Activated T-cell treated with anti-CD3 and anti-CD28 coated beads, Interleukin-2, amount 50 U/mL, for 4 hours (primary cell): ENCODE measurements around the gene TREML2. TPM values are rescaled to one million over a fixed set of nuclear protein-coding genes. Genes with fewer than 3 reads are reported as not detected.

Experiments
- ATAC-seq, 2 donors: fragments of 200-7000 bp; cut with Tn5 transposase; one replicate each; pipeline ENCODE4 v1.10.0; 2021
- DNase-seq: peaks from one replicate; pipeline ENCODE4 v3.0.0-alpha.2; 2020
- H3K27me3 Mint-ChIP-seq: one replicate; pipeline ENCODE4 v1.8.0; 2021; ENCODE audit warnings: low read depth, mixed read lengths
- H3K36me3 Mint-ChIP-seq: one replicate; pipeline ENCODE4 v1.8.0; 2022; ENCODE audit warnings: mixed read lengths; ENCODE audit not compliant: insufficient read depth
- H3K4me1 Mint-ChIP-seq: one replicate; pipeline ENCODE4 v1.8.0; 2021; ENCODE audit warnings: low read depth, mixed read lengths
- H3K4me3 Mint-ChIP-seq: one replicate; pipeline ENCODE4 v1.8.0; 2021; ENCODE audit warnings: mild to moderate bottlenecking, moderate library complexity, mixed read lengths
- H3K9me3 Mint-ChIP-seq: one replicate; pipeline ENCODE4 v1.8.0; 2021; ENCODE audit warnings: mixed read lengths
- total RNA-seq, 3 donors: library from RNA; stranded (reverse); gene quantifications; one replicate each; pipeline ENCODE4 v1.2.1, GENCODE V29; 2021

The TREML2 gene
- total RNA-seq, 3 donors from 2014 or later = 0.82 to 1.9 (median 0.91) TPM

- H3K4me1 Mint-ChIP-seq = no peaks in the 10 kb centered on the region
These were observed 44.2 kb downstream of the TREML2 start for GRCh38 chr6:41156771-41157170.

GRCh38 chr6:41156001-41156400 is 44.9 kb downstream of the TREML2 start:
- Mint-ChIP-seq H3K4me1 (no peaks in the 10 kb centered on the region), H3K27me3 (no peaks in the 10 kb centered on the region), H3K36me3 (peaks cover 3% of the 10 kb centered on the region), H3K4me3 (no peak overlapping the region), H3K9me3 (no peaks in the 10 kb centered on the region)
- no peak for ATAC-seq
- no peak for DNase-seq

More at GRCh38 chr6:41156771-41157170, 44.2 kb downstream of the TREML2 start:
- Mint-ChIP-seq H3K4me3 (no peak overlapping the region), H3K9me3 (no peaks in the 10 kb centered on the region), H3K27me3 (no peaks in the 10 kb centered on the region), H3K36me3 (no peaks in the 10 kb centered on the region)
- no peak for DNase-seq
- ATAC-seq = no peak

GRCh38 chr6:41155132-41155805 is 45.7 kb downstream of the TREML2 start:
- Mint-ChIP-seq H3K4me3 (no peak overlapping the region), H3K36me3 (peaks cover 4% of the 10 kb centered on the region), H3K27me3 (no peaks in the 10 kb centered on the region), H3K9me3 (no peaks in the 10 kb centered on the region), H3K4me1 (no peaks in the 10 kb centered on the region)
- DNase-seq (no peak), ATAC-seq (no peak)

- ATAC-seq (no peak), DNase-seq (no peak)
- Mint-ChIP-seq H3K4me1 (no peaks in the 10 kb centered on the region), H3K9me3 (no peaks in the 10 kb centered on the region), H3K36me3 (peaks cover 4% of the 10 kb centered on the region), H3K27me3 (no peaks in the 10 kb centered on the region), H3K4me3 (no peak within 1 kb of the TSS)
These were observed 46.8 kb downstream of the TREML2 start, which contains the start of gene TREML1 for GRCh38 chr6:41153992-41154625. TREML1 (minus strand) TSS chr6:41154347; CDS start chr6:41154288, 59 bp downstream.

GRCh38 chr6:41153451-41153850 is 47.5 kb downstream of the TREML2 start:
- Mint-ChIP-seq H3K27me3 (no peaks in the 10 kb centered on the region), H3K9me3 (no peaks in the 10 kb centered on the region), H3K4me3 (no peak overlapping the region), H3K36me3 (peaks cover 9% of the 10 kb centered on the region), H3K4me1 (peaks cover 4% of the 10 kb centered on the region)
- DNase-seq (no peak), ATAC-seq (no peak)

GRCh38 chr6:41150671-41151070 is 50.3 kb downstream of the TREML2 start:
- H3K4me1 Mint-ChIP-seq = peaks cover 14% of the 10 kb centered on the region
- DNase-seq (no peak), ATAC-seq (no peak)
- no peaks in the 10 kb centered on the region for H3K27me3 Mint-ChIP-seq
- H3K36me3 Mint-ChIP-seq = peaks cover 14% of the 10 kb centered on the region
- H3K4me3 Mint-ChIP-seq = no peak overlapping the region
- no peaks in the 10 kb centered on the region for H3K9me3 Mint-ChIP-seq

GRCh38 chr6:41147917-41148316 is 53.0 kb downstream of the TREML2 start:
- no peak for DNase-seq
- peaks cover 14% of the 10 kb centered on the region for H3K4me1 Mint-ChIP-seq
- H3K4me3 Mint-ChIP-seq = no peak overlapping the region
- no peak for ATAC-seq
- H3K27me3 Mint-ChIP-seq = no peaks in the 10 kb centered on the region
- H3K9me3 Mint-ChIP-seq = no peaks in the 10 kb centered on the region
- peaks cover 23% of the 10 kb centered on the region for H3K36me3 Mint-ChIP-seq

Other genes starting within 250 kb of the TREML2 start
- 1 to 10 TPM; 1.0 to 1.4 (median 1.4) TPM for gene UNC5CL, start 161.9 kb downstream of the TREML2 start, total RNA-seq
- gene TSPO2, start 158.7 kb downstream of the TREML2 start, total RNA-seq = not detected
- gene APOBEC2, start 147.9 kb downstream of the TREML2 start, total RNA-seq = not detected
- 10 to 100 TPM; 28.1 to 33.2 (median 31.7) TPM for gene OARD1, start 128.8 kb downstream of the TREML2 start, total RNA-seq
- 10 to 100 TPM; 28.0 to 28.8 (median 28.6) TPM for gene NFYA, start 128.2 kb downstream of the TREML2 start, total RNA-seq
- gene TREML1, start 46.8 kb downstream of the TREML2 start, total RNA-seq = not detected
- not detected for gene TREM2, start 38.0 kb downstream of the TREML2 start, total RNA-seq
- not detected for gene TREML4, start 27.2 kb upstream of the TREML2 start, total RNA-seq
- gene TREM1, start 85.5 kb upstream of the TREML2 start, total RNA-seq = not detected
- not detected for gene NCR2, start 134.5 kb upstream of the TREML2 start, total RNA-seq